GM19395 (cell line): ENCODE results near the gene PSIP1.
"Not testable (repeated sequence)": the region's sequence is repeated elsewhere in the genome, so short reads cannot be mapped to it uniquely, and the experiment has no call there.

Experiments
- ATAC-seq: cut with Tn5 transposase; IDR thresholded peaks from one replicate; pipeline ENCODE4 v1.9.1; 2021; ENCODE audit warnings: mild to moderate bottlenecking, moderate library complexity; ENCODE audit not compliant: unreplicated experiment

Gene PSIP1

DNA sequence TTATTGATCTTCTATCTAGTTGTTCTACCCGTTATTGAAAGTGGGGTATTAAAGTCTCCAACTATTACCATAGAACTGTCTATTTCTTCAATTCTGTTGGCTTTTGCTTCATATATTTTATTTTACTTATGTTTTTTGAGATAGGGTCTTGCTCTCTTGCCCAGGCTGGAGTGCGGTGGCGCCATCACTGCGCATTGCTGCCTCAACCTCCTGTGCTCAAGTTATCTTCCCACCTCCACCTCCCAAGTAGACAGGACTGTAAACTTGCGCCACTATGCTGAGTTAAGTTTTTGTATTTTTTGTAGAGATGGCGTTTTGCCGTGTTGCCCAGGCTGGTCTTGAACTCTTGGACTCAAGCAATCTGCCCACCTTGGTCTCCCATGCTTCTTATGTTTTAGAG is 71.9 kb downstream of the PSIP1 start:
- ATAC-seq, result no peak

DNA sequence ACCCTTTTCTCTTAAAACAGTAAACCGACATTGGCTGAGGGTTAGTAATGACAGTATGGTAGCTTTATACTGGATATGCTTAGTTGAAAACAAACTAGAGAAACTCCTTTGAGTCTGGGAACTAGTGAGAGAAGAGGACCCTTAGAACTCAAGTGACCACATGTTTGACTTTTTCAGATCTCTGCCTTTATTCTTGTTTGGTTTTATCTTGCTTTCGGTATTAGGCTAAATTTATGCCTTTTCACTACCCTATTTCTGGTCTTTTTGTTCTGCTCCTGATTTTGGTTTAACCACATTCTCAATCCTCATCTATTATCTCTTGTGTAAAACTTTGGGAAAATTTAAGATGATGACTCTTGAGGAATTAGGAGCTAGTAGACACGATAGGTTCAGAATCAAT is 77.1 kb downstream of the PSIP1 start:
- ATAC-seq, result peak; percentile 70

GRCh38 chr9:15433191-15433590 is 77.6 kb downstream of the PSIP1 start:
- ATAC-seq, result no peak

GRCh38 chr9:15430920-15431844 is 79.6 kb downstream of the PSIP1 start:
- ATAC-seq, result no peak

DNA sequence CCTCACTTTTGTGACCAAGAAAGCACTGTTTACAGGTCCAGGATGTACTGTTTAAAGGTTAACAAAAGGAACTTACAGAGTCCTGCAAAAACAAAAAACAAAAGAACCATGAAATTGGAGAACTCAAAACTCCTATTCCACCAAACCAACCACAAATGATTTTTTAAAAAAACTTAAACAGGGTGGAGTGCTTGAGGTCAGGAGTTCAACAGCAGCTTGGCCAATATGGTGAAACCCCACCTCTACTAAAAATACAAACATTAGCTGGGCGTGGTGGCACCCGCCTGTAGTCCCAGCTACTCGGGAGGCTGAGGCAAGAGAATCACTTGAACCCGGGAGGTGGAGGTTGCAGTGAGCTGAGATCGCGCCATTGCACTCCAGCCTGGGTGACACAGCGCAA is 83.1 kb downstream of the PSIP1 start:
- not testable (repeated sequence) for ATAC-seq

- peak; percentile 50 for ATAC-seq
These were observed 84.8 kb downstream of the PSIP1 start for GRCh38 chr9:15426019-15426418.

DNA sequence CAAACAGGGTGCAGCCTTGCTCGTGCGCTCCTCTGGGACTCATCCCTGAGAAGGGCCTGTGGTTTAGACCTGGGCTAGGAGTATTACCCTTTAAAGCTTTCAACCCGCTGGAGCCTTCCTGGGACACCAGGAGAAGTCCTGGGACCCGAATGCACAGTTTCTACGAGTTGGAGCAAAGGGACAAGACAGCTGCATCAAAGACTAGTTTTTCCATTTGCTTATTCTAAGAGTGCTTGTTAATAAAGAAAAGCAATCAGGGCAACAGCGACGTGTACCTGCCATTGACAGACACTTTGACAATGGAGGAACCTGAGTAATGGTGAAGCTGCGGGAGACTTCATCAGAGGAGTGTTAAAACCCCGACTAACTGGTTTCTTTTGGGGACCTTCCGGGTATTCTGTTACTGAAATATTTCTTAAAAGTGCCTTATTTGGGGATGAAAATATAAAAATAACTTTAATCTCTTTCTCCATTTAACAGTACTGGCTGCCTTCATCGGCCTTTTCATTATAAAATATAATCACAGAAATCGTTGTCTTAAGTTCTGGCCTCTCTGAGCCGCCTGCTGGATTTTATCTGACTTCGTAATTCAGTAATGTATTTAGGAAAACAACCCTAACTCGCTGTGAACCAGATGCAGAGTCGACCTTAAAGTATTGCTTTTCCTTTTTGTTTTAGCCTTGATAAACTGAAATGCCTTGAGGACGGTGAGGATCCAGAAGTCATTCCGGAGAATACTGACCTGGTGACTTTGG is 87.4 kb downstream of the PSIP1 start:
- ATAC-seq, result peak; percentile 18

- ATAC-seq, result peak; percentile 94
These were observed 88.2 kb downstream of the PSIP1 start, which contains the start of gene SNAPC3 for GRCh38 chr9:15422372-15423230. SNAPC3 (plus strand) TSS chr9:15422876; CDS start chr9:15422880, 4 bp downstream.

- ATAC-seq, result no peak
These were observed 88.8 kb downstream of the PSIP1 start for GRCh38 chr9:15421990-15422371.

GRCh38 chr9:15421532-15421931 is 89.2 kb downstream of the PSIP1 start:
- ATAC-seq, result no peak

DNA sequence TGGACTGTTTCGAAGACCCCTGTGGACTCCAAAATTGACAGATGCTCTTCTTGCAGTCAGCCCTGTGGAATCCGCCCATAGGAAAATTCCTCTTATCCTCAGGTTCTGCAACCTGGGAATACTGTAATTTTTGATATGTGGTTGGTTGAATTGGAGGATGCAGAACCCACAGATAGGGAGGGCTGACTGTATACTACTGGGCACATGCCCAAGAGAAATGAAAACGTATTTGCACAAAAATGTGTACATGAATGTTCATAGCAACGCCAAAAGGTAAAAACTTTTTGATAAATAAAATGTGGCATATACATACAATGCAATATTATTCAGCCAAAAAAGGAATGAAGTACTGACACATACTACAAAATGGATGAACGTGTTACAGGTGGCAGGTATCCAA is 90.0 kb downstream of the PSIP1 start:
- ATAC-seq, result no peak

DNA sequence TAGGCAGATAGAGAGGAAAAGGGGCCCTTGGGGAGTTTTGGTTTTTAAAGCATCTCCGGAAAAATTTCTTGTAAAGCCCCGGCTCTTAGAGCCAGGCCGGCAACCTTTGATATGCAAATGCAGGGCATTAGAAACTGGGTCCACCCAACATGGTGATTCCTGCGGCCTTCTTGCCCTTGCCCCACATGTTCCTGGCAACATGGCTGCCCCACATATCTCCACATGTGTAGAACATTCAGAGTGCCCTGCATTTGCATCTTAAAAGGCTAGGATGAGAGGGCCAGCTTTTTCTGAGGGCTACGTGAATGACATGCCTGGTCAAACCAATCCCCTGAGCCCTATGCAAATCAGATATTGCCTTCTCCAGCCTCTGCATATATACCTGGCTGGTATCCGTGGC is 93.1 kb downstream of the PSIP1 start:
- ATAC-seq, result no peak

DNA sequence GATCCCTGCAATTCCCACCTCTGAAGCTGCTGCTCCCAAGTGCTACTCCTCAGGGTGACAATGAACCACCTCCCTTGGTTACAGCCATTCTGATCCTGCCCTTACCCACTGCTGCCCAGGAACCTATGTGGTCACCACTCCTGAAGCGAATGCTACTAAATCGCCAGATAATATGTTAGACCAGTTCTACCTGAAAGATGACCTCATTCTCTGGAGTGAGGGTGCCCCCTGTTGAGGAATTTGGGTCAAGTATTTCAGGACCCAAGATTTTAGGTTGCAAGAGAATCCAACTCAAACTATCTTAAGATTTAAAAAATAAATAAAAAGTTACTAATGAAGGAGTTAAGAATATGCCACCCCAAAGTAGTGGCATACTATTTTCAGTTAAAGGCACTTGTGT is 93.9 kb downstream of the PSIP1 start:
- ATAC-seq, result no peak
